Hepatocyte (in vitro differentiated cells): ENCODE measurements around the gene GPR32.

Experiments used
- CTCF ChIP-seq: fragments of 200-600 bp; sonication (generic); IDR thresholded peaks from 2 replicates; pipeline ENCODE4 v1.5.1; 2016; ENCODE audit warnings: antibody characterized with exemption, mild to moderate bottlenecking; ENCODE audit not compliant: poor library complexity
- EZH2 ChIP-seq: fragments of 200-600 bp; sonication (generic); IDR thresholded peaks from 2 replicates; pipeline ENCODE4 v1.6.1; 2016; ENCODE audit warnings: antibody characterized with exemption, mild to moderate bottlenecking, borderline replicate concordance
- EZH2phosphoT487 ChIP-seq: fragments of 200-600 bp; sonication (generic); IDR thresholded peaks from one replicate; pipeline ENCODE4 v1.6.1; 2018; ENCODE audit warnings: antibody characterized with exemption, mild to moderate bottlenecking, low read depth, moderate library complexity; ENCODE audit not compliant: unreplicated experiment, severe bottlenecking

GRCh38 chr19:50814883-50815282, 44.6 kb downstream of the GPR32 start:
- no peak for TF ChIP-seq EZH2phosphoT487
- TF ChIP-seq CTCF: no peak
- no peak for TF ChIP-seq EZH2
